Neural progenitor cell (in vitro differentiated cells): ENCODE measurements around the gene STEAP1B.

Source experiments
- EZH2 ChIP-seq: fragments of 200-600 bp; sonication (generic); IDR thresholded peaks from 2 replicates; pipeline ENCODE4 v1.6.1; 2017; ENCODE audit warnings: antibody characterized with exemption, mild to moderate bottlenecking, moderate library complexity
- EZH2phosphoT487 ChIP-seq: fragments of 200-600 bp; sonication (generic); IDR thresholded peaks from 2 replicates; pipeline ENCODE4 v1.6.1; 2017; ENCODE audit warnings: antibody characterized with exemption
- TF ChIP-seq, protein P1 (sequence below): fragments of 200-600 bp; sonication (generic); IDR thresholded peaks from 2 replicates; pipeline ENCODE4 v1.5.1; 2017; ENCODE audit warnings: antibody characterized with exemption, mild to moderate bottlenecking

DNA sequence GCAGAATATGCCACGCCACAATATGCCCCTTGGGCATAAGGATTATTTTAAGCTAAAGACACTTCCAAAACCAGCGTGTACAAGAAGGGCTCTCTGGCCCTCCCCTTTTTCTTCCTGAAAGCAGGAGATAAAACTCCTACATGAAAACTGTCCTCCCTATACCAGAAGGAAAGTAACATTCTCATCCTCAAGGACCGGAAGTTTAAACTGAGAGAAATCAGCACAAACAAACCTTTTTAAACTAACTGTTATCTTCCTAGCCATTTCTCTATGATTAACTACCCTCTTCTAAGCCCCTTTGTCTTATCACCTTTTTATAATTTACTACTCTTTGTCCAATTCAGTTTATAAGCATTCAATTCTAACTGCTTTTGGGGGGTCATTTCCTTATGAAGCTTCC is 126.6 kb downstream of the STEAP1B start:
- TF ChIP-seq EZH2 (no peak), EZH2phosphoT487 (no peak)
- TF ChIP-seq, protein P1, sequence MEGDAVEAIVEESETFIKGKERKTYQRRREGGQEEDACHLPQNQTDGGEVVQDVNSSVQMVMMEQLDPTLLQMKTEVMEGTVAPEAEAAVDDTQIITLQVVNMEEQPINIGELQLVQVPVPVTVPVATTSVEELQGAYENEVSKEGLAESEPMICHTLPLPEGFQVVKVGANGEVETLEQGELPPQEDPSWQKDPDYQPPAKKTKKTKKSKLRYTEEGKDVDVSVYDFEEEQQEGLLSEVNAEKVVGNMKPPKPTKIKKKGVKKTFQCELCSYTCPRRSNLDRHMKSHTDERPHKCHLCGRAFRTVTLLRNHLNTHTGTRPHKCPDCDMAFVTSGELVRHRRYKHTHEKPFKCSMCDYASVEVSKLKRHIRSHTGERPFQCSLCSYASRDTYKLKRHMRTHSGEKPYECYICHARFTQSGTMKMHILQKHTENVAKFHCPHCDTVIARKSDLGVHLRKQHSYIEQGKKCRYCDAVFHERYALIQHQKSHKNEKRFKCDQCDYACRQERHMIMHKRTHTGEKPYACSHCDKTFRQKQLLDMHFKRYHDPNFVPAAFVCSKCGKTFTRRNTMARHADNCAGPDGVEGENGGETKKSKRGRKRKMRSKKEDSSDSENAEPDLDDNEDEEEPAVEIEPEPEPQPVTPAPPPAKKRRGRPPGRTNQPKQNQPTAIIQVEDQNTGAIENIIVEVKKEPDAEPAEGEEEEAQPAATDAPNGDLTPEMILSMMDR = no peak
